Measurements from ENCODE around the gene GLCE.

DNA sequence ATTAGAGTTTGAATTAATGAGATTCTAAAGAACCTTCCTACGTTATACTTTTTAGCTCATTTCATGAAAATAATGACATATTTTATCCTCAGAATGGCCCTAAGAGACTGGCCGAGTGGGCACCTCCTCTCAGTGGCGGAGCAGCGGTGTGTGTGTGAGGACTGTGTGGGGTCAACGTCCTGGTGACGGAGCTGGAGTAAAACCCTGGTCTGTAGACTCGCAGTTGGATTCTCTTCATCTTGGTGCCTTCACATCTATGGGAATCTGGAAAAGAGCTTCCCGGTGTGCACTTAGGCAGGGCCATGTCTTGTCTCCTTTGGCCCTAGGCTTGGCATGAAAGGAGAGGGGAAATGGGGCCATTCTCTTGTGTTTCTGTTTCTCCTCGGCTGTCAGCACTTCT, 116.9 kb downstream of the GLCE start:
- TF ChIP-seq POLR2A (IDR thresholded peaks at IDR 0.05): no peak
- TF ChIP-seq, protein P1, sequence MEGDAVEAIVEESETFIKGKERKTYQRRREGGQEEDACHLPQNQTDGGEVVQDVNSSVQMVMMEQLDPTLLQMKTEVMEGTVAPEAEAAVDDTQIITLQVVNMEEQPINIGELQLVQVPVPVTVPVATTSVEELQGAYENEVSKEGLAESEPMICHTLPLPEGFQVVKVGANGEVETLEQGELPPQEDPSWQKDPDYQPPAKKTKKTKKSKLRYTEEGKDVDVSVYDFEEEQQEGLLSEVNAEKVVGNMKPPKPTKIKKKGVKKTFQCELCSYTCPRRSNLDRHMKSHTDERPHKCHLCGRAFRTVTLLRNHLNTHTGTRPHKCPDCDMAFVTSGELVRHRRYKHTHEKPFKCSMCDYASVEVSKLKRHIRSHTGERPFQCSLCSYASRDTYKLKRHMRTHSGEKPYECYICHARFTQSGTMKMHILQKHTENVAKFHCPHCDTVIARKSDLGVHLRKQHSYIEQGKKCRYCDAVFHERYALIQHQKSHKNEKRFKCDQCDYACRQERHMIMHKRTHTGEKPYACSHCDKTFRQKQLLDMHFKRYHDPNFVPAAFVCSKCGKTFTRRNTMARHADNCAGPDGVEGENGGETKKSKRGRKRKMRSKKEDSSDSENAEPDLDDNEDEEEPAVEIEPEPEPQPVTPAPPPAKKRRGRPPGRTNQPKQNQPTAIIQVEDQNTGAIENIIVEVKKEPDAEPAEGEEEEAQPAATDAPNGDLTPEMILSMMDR (IDR thresholded peaks at IDR 0.05): no peak
